Measurements from ENCODE around the gene LAMP5.

DNA sequence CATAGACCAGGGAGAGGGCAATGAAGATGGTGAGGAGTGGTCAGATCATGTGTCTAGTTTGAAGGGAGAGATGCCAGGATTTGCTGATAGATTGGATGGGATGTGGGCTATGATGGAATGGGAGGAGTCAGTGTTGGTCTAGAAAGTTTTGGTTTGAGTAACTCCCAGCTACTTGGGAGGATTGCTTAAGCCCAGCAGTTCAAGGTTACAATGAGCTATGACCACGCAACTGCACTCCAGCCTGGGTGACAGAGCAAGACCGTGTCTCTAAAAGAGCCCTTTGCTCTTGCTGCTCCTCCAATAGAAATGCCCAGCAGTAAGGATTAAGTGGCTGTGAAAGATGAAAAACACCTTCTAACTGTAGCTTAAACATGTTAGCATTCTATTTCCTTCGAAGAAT, 18.2 kb upstream of the LAMP5 start:
- TF ChIP-seq YY1 (IDR thresholded peaks at IDR 0.05; ENCODE audit: insufficient read depth, insufficient replicate concordance, low read depth, low read length) (no peak), ZNF550 (CRISPR knock-in tag; IDR thresholded peaks at IDR 0.05; ENCODE audit: borderline replicate concordance) (no peak), MAX (IDR thresholded peaks at IDR 0.05) (no peak), TCF7 (IDR thresholded peaks at IDR 0.05; ENCODE audit: low read depth) (no peak), CHD4 (IDR thresholded peaks at IDR 0.05; ENCODE audit: borderline replicate concordance, low read length) (no peak), ZNF44 (CRISPR knock-in tag; IDR thresholded peaks at IDR 0.05) (no peak), POLR2A (IDR thresholded peaks at IDR 0.05; ENCODE audit: insufficient read depth in 1 of 2, low read depth in 2 of 2, low read length in 2 of 2) (no peak), ASH2L (IDR thresholded peaks at IDR 0.05; ENCODE audit: insufficient read length, low read depth, low read length) (no peak)
- TF ChIP-seq, protein P1, sequence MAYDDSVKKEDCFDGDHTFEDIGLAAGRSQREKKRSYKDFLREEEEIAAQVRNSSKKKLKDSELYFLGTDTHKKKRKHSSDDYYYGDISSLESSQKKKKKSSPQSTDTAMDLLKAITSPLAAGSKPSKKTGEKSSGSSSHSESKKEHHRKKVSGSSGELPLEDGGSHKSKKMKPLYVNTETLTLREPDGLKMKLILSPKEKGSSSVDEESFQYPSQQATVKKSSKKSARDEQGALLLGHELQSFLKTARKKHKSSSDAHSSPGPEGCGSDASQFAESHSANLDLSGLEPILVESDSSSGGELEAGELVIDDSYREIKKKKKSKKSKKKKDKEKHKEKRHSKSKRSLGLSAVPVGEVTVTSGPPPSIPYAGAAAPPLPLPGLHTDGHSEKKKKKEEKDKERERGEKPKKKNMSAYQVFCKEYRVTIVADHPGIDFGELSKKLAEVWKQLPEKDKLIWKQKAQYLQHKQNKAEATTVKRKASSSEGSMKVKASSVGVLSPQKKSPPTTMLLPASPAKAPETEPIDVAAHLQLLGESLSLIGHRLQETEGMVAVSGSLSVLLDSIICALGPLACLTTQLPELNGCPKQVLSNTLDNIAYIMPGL (CRISPR knock-in tag; IDR thresholded peaks at IDR 0.05; ENCODE audit: borderline replicate concordance in 1 of 2, low read depth in 1 of 2), result no peak
